GM21390 (cell line): ENCODE results near the gene OR13J1.
"Not testable (repeated sequence)": the region's sequence is repeated elsewhere in the genome, so short reads cannot be mapped to it uniquely, and the experiment has no call there.

Source experiments
- ATAC-seq: cut with Tn5 transposase; IDR thresholded peaks from one replicate; pipeline ENCODE4 v1.9.1; 2021; ENCODE audit not compliant: unreplicated experiment

The OR13J1 gene

GRCh38 chr9:35905051-35905781 lies 35.0 kb upstream of the OR13J1 start:
- ATAC-seq = no peak

GRCh38 chr9:35904338-35904737 lies 34.1 kb upstream of the OR13J1 start:
- no peak for ATAC-seq

GRCh38 chr9:35903049-35903448 lies 32.8 kb upstream of the OR13J1 start:
- ATAC-seq = no peak

GRCh38 chr9:35899021-35899420 lies 28.8 kb upstream of the OR13J1 start:
- no peak for ATAC-seq

GRCh38 chr9:35898337-35898736 lies 28.1 kb upstream of the OR13J1 start:
- ATAC-seq = no peak

DNA sequence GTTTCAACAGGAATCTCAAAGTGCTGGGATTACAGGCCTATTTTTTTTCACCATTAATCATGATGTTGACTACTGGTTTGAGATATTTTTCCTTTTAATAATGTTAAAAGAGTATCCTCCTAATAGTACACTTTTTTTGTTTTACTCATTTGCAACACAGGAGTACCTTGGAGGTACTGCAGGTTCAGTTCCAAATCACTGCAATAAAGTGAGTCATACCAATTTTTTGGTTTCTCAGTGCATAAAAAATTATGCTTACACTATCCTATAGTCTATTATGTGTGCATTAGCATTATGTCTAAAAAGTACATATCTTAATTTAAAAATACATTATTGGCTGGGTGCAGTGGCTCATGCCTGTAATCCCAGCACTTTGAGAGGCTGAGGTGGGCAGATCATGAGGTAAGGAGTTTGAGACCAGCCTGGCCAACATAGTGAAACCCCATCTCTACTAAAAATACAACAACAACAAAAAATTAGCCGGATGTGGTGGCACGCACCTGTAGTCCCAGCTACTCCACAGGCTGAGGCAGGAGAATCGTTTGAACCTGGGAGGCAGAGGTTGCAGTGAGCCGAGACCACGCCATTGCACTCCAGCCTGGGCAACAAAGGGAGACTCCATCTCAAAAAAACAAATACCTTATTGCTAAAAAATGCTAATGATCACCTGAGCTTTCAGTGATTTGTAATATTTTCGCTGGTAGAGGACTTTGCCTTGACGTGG lies 27.3 kb upstream of the OR13J1 start:
- ATAC-seq = not testable (repeated sequence)

- ATAC-seq = no peak
Observed at GRCh38 chr9:35896570-35896969, 26.4 kb upstream of the OR13J1 start.

- ATAC-seq = no peak
Observed at GRCh38 chr9:35892051-35892450, 21.9 kb upstream of the OR13J1 start.

DNA sequence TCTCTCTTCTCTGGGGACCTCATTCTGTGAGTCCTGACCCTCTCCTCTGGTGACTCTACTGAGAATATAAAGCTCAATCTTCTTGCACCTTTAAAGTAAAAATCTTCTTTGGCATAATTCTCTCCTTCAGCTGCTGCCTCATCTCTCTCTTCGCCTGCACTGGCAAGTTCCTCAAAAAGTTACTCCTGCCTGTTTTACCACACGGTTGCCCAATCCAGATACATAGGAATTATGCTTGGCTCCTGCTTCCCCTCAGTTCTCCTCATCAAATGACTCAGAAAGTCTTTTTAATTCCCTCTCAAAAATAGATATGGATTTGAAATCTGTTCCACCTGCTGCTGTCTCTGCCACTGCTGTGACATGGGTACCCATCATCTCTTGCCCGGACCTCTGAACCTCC lies 21.4 kb upstream of the OR13J1 start:
- ATAC-seq = no peak

GRCh38 chr9:35884908-35885307 lies 14.7 kb upstream of the OR13J1 start:
- not testable (repeated sequence) for ATAC-seq

DNA sequence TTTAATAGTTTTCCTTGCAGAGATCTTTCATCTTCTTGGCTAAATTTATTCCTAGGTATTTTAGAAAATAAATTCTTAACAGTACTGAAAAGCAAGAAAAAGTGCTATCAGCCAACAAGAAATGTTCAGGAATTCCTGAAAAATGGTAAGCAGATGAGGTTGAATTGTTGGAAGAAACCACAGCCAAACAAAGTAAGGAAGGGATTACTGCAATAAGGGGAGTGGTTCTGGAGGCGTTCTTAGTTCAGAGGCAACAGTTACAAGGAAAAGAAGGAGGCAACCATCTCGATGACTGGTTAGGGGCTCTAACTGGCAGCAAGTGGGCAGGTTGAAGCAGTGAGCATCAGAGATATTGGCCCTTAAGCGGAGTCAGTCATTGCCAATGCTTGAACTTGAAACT lies 12.8 kb upstream of the OR13J1 start:
- no peak for ATAC-seq

GRCh38 chr9:35882263-35882848 lies 12.2 kb upstream of the OR13J1 start:
- no peak for ATAC-seq

DNA sequence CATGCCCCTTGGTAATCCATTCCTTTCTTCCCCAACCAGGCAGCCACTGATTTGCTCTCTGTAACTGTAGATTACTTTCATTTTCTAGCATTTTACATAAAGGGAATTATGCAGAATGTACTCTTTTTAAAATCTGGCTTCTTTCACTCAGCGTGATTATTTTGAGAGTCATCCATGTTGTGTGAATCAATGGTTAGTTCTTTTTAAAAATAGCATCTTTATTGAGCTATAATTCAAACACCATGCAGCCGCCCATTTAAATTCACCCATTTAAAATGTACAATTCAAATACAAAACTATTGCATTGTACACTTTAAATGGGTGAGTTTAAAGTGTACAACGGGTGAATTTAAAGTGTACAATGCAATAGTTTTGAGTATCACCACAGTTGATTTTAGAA lies 2.3 kb upstream of the OR13J1 start:
- no peak for ATAC-seq

DNA sequence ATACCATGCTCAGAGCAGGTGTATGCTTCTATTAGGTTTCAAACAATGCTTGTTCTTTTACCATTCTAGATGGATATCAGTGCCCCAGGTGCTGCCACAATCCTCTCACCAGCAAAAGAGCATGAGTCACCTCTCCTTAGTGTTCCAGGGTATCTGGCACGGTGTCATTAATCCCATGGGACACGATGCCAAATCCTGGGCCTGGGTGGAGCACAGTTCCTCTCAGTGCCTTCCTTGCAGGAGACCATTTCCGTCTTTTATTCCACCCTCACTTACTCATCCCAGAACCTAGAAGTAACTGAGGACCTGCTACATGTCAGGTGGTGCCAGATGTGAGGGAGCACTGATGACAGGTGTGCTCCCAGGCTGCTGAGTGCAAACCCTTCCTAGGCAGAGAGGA lies 1.3 kb upstream of the OR13J1 start:
- ATAC-seq = no peak

DNA sequence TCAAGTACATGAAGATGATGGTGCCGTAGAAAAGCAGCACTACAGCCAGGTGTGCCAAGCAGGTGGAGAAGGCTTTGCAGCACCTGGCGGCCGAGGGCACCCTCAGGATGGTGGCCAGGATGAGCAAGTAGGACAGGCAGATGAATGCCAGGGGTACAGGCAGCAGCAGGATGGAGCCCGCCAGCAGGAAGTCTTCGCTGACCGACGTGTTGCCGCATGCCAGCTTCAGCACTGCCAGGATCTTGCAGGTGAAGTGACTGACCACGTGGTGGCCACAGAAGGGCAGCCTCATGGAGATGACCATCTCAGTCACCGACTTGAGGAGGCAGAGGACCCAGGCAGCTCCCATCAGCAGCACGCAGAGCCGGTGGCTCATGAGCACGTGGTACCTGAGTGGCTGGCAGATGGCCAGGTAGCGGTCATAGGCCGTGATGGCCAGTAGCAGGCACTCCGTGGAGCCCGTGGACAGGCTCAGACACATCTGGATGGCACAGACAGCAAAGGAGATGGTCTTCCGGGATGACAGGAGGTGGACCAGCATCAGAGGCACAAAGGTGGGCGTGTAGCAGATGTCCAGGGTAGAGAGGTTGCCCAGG lies 482 bp downstream of the OR13J1 start:
- ATAC-seq = no peak

DNA sequence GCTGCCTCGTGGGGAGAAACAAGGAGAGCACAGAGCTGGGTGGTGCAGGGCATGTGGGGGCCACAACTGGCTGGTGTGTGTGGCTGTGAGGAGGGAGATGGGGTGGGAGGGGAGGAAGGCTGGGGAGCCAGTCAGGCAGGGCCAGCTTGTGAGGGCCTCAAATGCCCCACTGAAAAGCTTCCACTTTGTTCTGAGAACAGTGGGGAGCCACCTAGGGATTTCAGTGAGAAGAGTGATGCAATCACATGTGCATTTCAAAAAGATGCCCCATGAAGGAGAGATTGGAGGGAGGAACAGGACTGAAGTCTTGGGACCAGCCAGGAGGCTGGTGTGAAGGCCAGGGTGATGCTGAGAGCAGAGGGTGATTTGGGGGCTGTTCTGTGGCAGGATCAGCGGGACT lies 1.3 kb downstream of the OR13J1 start:
- ATAC-seq = no peak

DNA sequence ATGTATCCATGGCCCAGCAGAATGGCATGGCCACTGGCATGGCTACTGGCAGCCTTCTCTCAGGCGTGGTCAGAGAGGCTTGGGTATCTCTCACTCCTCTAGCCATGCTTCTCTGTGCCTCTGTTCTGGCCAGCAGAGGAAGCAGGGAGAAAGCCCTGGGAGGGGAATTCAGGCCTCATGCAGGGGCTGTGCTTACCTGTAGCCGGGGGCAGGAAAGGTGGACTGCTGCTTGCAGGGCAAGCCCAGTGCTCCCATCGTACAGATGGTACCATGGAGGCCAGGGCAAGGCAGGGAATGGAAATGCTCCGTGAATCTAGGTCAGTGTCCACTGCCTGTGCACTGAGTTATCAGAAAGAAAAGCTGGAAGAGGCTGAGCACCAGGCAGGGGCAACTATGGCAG lies 2.7 kb downstream of the OR13J1 start:
- ATAC-seq = no peak

DNA sequence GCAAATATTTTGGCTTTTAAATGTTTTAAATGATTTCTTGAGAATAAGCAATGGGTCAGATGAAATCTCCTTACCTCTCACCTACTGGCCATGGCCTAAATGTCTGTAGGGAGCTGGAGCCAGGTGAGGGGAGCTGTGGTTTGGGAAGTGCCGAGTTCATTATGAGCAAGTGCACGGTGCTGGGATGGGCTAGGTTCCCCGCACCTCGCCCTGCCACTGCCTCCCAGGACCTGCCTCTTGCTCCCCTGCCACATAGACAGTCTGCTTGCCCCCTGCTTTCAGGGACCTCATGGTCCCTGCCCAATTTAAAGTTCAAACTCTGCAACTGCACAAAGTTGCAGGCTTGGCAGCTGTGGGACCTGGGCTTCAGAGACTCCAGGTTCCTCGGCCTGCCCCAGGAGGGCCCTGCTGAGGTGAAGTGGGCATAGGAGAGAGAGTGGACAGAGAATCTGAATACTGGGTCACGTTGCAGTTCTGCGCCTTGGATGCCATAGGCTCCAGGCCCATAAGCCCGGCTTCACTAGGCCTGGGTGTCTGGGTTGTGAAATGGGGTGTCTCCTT lies 5.4 kb downstream of the OR13J1 start:
- no peak for ATAC-seq

GRCh38 chr9:35863583-35863982 lies 6.6 kb downstream of the OR13J1 start:
- no peak for ATAC-seq

- no peak for ATAC-seq
Observed at GRCh38 chr9:35862328-35862727, 7.9 kb downstream of the OR13J1 start.

DNA sequence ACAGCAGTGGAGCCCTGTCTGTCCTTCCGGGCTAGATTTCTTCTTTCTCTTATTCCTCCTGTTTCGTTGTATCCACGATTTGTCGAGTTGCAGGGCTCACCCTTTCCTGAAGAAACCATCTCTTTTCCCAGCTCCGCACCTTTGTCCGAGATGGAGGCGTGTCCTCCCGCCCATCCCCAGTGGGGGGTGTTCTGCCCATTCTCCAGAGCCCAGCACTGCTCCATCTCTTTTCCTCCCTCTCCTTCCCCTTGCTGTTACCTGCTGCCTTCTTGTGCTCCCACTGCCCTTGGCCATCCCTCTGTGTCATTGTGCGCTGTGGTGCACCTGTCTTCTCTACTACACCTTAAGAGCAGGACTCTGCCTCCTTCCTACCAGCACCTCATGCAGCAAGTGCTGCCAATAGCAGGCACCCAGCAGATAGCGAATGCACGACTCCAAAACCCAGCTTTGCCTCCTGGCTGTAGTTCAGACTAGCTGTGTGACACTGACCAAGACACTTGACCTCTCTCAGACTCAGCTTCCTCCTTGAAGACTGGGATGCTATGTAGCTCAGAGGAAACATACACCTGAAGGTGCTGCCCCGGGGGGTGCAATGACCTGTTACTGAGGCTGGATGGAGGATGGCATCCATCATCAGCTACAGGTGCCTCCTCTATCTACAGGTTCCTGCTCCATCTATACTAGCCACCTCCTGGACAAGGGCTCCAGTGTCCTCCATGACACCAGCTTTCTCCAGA lies 8.9 kb downstream of the OR13J1 start:
- ATAC-seq = no peak
